GM21526 (cell line): Measurements from ENCODE around the gene DACH1.

Experiments
- ATAC-seq: cut with Tn5 transposase; IDR thresholded peaks from one replicate; pipeline ENCODE4 v1.9.1; 2021; ENCODE audit warnings: moderate library complexity; ENCODE audit not compliant: unreplicated experiment, low FRiP score

The DACH1 gene

DNA sequence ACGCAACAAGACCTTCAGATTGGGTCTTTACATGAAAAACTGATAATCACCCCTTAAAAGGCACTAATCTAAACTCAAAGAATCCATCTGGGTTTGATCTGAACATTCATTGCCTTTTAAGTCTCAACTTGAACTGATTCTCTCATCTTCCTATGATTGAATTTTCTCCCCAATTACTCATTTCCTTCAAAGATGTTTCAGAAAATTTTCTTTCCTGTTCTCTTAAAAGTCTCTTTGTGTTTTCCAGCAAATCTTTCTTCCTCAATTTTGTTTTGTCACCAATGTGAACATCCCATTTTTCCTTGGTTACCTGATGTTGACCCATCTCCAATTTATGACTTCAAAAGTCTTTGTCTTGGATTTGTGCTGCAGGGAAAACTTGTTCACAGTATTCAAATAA is 234.3 kb downstream of the DACH1 start:
- no peak for ATAC-seq

DNA sequence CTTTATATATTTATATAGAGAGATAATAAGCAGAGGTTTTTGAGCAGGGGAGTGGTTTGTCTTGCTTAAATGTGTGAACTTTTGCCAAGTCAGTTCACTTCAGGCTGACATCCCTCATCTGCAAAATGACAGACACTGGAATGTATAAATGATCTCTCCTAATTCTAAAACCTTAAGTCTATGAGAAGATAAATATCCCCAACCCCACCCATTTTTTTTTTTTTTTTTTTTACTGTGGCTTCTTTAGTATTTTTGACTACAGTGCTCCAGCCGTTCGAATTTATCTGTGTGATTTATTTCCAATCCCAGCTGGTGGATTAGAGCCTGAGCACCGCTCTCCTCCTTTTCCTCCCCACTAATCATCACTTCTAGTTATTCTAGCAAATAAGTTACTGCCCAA is 234.8 kb downstream of the DACH1 start:
- no peak for ATAC-seq

DNA sequence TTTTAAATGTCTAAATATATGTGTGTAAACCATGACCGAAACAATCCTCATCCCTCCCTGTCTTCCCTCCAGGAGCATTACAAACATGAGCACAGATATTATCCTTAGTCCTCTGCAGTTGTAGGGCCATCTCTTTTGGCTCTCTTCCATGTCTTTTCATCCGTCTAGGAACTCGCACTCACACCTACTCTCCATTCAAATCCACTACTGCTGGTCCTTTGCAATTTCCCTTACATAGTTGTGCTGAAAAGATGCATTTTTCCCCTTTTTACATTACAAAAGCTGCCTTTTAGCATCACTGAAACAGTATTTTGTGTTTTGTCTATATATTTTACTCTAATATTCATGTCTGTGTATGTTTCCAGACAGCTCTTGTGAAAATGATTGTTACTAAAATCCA is 237.8 kb downstream of the DACH1 start:
- no peak for ATAC-seq

GRCh38 chr13:71626421-71627117 is 240.4 kb downstream of the DACH1 start:
- ATAC-seq: no peak

DNA sequence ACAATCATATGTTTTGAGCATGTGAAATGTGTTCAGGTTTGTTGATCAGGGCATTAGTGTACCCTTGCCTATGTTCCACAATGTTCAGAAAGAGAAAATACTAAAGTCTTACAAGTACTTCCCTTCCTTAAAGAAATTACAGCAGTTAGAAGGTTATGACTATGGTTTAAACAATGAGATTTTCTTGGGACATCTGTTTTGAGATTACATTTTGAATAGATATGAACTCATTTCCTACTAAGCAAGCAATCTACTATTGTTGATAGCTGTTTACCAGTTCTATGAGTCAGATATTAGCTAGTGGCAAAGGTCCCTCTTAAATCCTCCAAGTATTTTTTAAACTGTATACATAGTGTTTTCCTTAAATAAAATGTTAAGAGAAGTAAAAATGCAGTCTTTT is 241.3 kb downstream of the DACH1 start:
- ATAC-seq: no peak

- ATAC-seq: no peak
Observed at GRCh38 chr13:71624653-71625600, 242.1 kb downstream of the DACH1 start.

- no peak for ATAC-seq
Observed at GRCh38 chr13:71621174-71622124, 245.6 kb downstream of the DACH1 start.

DNA sequence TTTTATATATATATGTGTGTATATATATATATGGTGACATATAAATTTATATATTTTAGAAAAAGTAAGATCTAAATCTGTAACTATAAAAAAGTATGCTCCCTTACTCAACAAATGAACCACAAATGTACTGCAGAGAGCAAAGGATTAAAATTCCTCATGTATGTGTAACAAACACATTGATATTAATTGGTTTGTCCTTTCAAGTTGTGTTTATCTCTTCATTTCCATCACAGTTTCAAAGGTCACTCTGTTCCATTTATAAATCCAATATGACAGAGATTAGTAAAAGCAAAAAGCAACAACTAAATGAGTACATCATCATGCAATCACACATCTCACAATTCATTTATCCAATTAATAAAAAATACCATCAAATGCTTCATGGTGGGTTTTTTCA is 247.9 kb downstream of the DACH1 start:
- ATAC-seq: no peak

DNA sequence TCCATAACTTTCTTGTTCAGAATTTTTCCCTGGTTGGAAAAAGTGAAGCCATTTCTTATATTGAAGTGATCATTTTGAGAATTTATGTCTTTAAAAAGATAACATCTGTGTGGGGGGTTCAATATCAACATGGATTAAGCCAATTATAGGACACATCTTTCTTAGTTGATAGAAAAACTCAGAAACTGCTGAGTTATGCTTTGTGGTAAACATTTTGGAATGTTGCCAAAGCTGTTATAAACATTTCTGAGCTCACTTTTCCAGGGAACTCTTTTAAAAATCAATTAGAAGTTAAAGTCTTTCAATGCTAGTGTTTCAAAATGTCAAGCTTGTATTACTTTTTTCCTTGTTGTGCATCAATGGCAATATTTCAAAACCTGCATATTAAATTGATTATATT is 248.8 kb downstream of the DACH1 start:
- ATAC-seq: no peak

GRCh38 chr13:71617265-71617664 is 249.7 kb downstream of the DACH1 start:
- no peak for ATAC-seq

DNA sequence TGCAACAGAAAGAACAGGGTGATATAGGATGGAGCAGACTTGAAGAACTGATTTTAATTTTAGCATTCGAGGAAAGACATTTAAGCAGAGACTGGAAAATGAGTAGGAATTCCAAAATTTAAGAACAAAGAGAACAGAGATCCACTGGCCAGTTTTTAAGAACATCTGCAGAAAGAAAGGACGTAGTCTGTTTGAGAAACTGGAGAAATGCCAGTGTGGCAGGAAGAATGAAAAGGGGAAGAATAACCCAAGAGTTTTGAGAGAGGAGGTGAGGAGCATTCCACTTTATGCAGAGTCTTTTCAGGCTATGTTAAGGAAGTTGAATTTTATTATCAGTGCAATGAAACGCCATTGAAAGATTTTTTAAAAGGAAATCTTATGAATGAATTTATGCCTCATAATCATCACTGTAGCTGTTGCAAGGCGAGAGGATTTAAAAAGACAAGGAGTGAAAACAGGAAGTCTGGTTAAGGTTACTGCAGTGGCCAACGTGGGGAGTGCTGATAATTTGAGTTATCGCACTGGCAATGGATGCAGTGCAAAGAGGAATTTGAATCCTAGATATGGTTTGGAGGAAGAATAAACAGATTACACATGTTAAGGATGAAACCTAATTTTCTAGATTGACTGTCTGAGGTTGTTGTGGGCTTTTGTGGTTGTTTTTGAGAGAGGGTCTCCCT is 253.8 kb downstream of the DACH1 start:
- no peak for ATAC-seq

DNA sequence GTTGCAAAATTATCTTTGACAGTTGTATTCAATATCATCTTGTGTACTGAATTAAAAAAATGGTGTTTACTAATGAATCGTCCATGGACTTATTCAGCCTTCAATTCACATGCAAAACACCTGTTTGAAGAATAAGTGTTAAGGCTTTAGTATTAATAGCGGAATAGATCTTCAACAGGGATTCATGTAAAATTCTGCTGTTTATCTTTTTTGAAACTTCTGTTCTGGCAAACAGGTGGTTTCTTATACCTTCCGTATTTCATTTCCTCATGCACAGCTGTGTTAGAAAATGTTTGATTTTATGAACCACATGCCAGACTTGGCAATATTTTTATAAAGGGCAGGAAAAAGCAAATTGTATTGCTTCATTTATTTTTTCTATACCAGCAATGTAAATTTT is 255.7 kb downstream of the DACH1 start:
- ATAC-seq: no peak

DNA sequence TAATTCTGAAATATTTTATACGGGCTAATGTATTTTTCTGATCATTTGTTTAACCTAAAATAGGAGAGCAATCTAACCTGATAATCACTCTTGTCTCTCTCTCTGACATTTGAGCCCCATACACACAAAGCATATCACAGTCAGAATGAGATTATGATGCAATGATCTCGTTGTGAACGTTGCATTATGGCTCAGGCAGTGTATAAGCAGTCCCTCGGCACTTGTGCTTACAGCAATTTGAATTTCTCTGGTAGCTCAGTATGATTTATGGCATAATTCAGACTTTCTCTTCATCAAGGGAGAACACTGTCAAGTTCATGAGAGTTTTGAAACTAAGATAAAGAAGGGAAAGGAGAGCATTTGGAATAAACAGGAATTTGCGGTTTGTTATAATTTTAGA is 256.1 kb downstream of the DACH1 start:
- no peak for ATAC-seq

DNA sequence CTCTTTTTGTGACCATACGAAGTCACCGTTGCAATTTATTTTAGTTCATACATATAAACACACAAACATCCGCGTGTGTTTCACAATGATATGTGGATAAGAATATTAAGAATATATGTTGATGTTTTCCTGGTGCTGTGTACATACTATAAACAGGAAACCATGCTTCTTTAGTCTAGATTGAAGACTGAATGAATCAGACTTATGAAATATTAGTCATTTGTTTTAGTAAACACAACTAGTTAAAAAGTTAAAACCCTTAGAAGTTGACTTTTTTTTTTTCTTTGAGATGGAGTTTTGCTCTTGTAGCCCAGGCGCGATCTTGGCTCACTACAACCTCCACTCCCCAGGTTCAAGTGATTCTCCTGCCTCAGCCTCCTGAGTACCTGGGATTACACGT is 257.7 kb downstream of the DACH1 start:
- ATAC-seq: no peak

GRCh38 chr13:71607575-71607974 is 259.4 kb downstream of the DACH1 start:
- ATAC-seq: no peak

DNA sequence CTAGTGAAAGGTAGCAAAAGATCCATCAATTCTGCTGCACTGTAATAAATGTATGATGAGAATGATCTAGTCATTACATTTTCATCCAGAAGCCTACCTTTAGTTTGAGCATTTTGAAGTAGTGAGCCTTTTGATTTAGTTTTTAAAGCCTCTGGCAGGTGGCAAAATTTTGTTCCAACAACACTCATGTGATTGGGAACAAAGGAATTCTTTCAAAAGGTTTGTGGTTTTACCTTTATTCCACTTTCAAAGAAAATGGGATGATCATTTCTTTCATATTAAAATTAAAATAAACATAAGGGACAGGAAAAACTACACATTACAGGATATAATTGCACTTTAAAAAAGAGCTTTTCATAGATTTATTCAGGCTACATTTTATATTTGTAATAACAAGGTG is 260.2 kb downstream of the DACH1 start:
- ATAC-seq: no peak

DNA sequence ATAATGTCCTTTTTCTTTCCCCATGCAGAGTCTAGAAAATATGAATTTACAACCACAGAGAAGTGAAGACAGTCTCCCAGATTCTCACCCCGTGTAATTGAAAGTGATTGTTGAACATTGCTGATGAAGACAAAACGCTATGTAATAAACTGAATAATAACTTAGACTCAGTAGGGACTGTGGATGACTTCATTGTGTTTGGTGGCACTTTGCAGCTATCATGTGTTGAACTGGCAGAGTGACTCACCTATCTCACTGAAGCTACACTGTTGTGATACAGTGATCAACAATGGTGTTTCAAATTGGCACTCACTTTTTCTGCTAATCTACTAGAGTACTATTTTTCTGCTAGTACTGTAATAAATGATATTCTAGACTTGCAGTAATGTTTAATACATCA is 261.3 kb downstream of the DACH1 start:
- no peak for ATAC-seq

- no peak for ATAC-seq
Observed at GRCh38 chr13:71603255-71603654, 263.7 kb downstream of the DACH1 start.

DNA sequence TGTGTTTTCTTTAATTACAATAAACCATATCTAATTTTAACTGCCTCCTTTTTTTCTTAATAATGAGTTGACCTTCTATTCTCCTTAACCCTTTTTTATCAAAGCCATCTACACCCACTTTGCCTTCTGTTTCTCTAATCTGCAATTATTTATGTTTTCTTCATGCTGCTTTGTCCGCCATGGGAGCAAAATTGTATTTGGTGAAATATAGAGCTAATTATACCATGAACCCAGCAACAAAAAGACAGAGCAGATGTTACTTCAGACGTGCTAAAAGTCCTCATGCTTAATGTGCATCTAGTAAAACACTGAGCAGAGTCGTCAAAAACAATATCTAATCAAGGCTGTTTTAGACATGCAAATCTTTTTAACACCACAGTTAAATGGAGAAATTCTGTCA is 264.7 kb downstream of the DACH1 start:
- no peak for ATAC-seq

GRCh38 chr13:71597150-71597549 is 269.9 kb downstream of the DACH1 start:
- no peak for ATAC-seq
